Gastrocnemius medialis (tissue), 4 donors: Measurements from ENCODE around the gene MAP7.

Source experiments
- POLR2A ChIP-seq, 2 donors: fragments of 450-650 bp; IDR thresholded peaks; one replicate each; pipeline ENCODE4 v1.6.1; 2017; ENCODE audit warnings: antibody characterized with exemption in 2 of 2, mild to moderate bottlenecking in 2 of 2, moderate library complexity in 2 of 2
- TF ChIP-seq, protein P1 (sequence below), 5 experiments: fragments of 450-650 bp in 3 of 5; fragments of 200-600 bp in 2 of 5; sonication (generic) in 2 of 5; IDR thresholded peaks in 4 of 5; conservative IDR thresholded peaks in 1 of 5; 1 replicate in 4 of 5; 2 replicates in 1 of 5; pipeline ENCODE4 v1.5.1; 2016 to 2019; ENCODE audit warnings: antibody characterized with exemption in 5 of 5, mild to moderate bottlenecking in 3 of 5, moderate library complexity in 3 of 5

DNA sequence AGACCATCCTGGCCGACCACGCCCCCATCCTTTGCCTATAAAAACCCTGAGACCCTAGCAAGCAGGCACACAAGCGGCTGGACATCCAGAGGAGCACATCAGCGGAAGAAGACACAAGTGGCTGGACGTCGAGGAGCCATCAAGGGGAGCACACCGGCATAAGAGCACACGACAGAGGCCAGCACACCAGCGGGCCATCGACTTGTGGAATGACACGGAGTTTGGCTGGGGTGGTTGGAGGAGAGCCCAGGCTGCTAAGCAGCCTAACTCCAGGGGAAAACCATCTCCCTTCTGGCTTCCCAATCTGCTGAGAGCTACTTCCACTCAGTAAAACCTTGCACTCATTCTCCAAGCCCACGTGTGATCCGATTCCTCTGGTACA, 215.8 kb downstream of the MAP7 start:
- TF ChIP-seq, protein P1, sequence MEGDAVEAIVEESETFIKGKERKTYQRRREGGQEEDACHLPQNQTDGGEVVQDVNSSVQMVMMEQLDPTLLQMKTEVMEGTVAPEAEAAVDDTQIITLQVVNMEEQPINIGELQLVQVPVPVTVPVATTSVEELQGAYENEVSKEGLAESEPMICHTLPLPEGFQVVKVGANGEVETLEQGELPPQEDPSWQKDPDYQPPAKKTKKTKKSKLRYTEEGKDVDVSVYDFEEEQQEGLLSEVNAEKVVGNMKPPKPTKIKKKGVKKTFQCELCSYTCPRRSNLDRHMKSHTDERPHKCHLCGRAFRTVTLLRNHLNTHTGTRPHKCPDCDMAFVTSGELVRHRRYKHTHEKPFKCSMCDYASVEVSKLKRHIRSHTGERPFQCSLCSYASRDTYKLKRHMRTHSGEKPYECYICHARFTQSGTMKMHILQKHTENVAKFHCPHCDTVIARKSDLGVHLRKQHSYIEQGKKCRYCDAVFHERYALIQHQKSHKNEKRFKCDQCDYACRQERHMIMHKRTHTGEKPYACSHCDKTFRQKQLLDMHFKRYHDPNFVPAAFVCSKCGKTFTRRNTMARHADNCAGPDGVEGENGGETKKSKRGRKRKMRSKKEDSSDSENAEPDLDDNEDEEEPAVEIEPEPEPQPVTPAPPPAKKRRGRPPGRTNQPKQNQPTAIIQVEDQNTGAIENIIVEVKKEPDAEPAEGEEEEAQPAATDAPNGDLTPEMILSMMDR (IDR thresholded peaks at IDR 0.05 in 4 of 5, conservative IDR thresholded peaks at IDR 0.05 in 1 of 5) = no peak
- TF ChIP-seq POLR2A (IDR thresholded peaks at IDR 0.05) = no peak
